Activated T-cell treated with anti-CD3 and anti-CD28 coated beads, Interleukin-2, amount 50 U/mL, for 48 hours (primary cell): Measurements from ENCODE around the gene LBH.

Experiments used
- DNase-seq, 2 experiments: peaks; one replicate each; pipeline ENCODE4 v3.0.0-alpha.2; 2020

The LBH gene

GRCh38 chr2:30277582-30277981, 46.2 kb downstream of the LBH start:
- no peak for DNase-seq

- no peak for DNase-seq
Measured at GRCh38 chr2:30278419-30278818, 47.1 kb downstream of the LBH start.

- DNase-seq: no peak
Measured at GRCh38 chr2:30280596-30281434, 49.5 kb downstream of the LBH start.

- DNase-seq: no peak
Measured at GRCh38 chr2:30282081-30282480, 50.7 kb downstream of the LBH start.

- no peak for DNase-seq
Measured at GRCh38 chr2:30282721-30283120, 51.4 kb downstream of the LBH start.

GRCh38 chr2:30283931-30284565, 52.7 kb downstream of the LBH start:
- DNase-seq: no peak

- no peak for DNase-seq
Measured at GRCh38 chr2:30285758-30286157, 54.4 kb downstream of the LBH start.

GRCh38 chr2:30287190-30287840, 56.0 kb downstream of the LBH start:
- DNase-seq: no peak

- DNase-seq: no peak
Measured at GRCh38 chr2:30287857-30288513, 56.7 kb downstream of the LBH start.

GRCh38 chr2:30288561-30288960, 57.2 kb downstream of the LBH start:
- DNase-seq: no peak

- no peak for DNase-seq
Measured at GRCh38 chr2:30293303-30293921, 62.1 kb downstream of the LBH start.

- no peak for DNase-seq
Measured at GRCh38 chr2:30294133-30294532, 62.8 kb downstream of the LBH start.

GRCh38 chr2:30296496-30296895, 65.2 kb downstream of the LBH start:
- no peak for DNase-seq

GRCh38 chr2:30298302-30298701, 67.0 kb downstream of the LBH start:
- DNase-seq: no peak

- DNase-seq: no peak
Measured at GRCh38 chr2:30300122-30300455, 68.8 kb downstream of the LBH start.

- no peak for DNase-seq
Measured at GRCh38 chr2:30300456-30301221, 69.3 kb downstream of the LBH start.

GRCh38 chr2:30301551-30301950, 70.2 kb downstream of the LBH start:
- no peak for DNase-seq

- no peak for DNase-seq
Measured at GRCh38 chr2:30302566-30302965, 71.2 kb downstream of the LBH start.

GRCh38 chr2:30303095-30303494, 71.8 kb downstream of the LBH start:
- no peak for DNase-seq

- no peak for DNase-seq
Measured at GRCh38 chr2:30305235-30305634, 73.9 kb downstream of the LBH start.

- peak in 1 of 2 experiments; percentile 31 for DNase-seq
Measured at GRCh38 chr2:30306522-30306921, 75.2 kb downstream of the LBH start.

- DNase-seq: no peak
Measured at GRCh38 chr2:30308280-30308679, 76.9 kb downstream of the LBH start.
